HG03135 (cell line): Measurements from ENCODE around the gene HIPK2.

ENCODE experiments used
- ATAC-seq: cut with Tn5 transposase; IDR thresholded peaks from one replicate; pipeline ENCODE4 v1.9.1; 2021; ENCODE audit warnings: mild to moderate bottlenecking, moderate library complexity; ENCODE audit not compliant: unreplicated experiment

Gene HIPK2

GRCh38 chr7:139718141-139718540 is 59.7 kb downstream of the HIPK2 start:
- no peak for ATAC-seq

- ATAC-seq = no peak
Observed at GRCh38 chr7:139716156-139716942, 61.4 kb downstream of the HIPK2 start.

GRCh38 chr7:139715194-139715815 is 62.5 kb downstream of the HIPK2 start:
- no peak for ATAC-seq

- peak; percentile 95 for ATAC-seq
Observed at GRCh38 chr7:139714163-139714901, 63.5 kb downstream of the HIPK2 start.

GRCh38 chr7:139713526-139714162 is 64.2 kb downstream of the HIPK2 start:
- ATAC-seq = no peak

GRCh38 chr7:139713061-139713460 is 64.7 kb downstream of the HIPK2 start:
- no peak for ATAC-seq

GRCh38 chr7:139711991-139712743 is 65.6 kb downstream of the HIPK2 start:
- ATAC-seq = no peak

- no peak for ATAC-seq
Observed at GRCh38 chr7:139710036-139710435, 67.8 kb downstream of the HIPK2 start.

- ATAC-seq = no peak
Observed at GRCh38 chr7:139709485-139709884, 68.3 kb downstream of the HIPK2 start.

GRCh38 chr7:139708541-139708940 is 69.3 kb downstream of the HIPK2 start:
- peak; percentile 87 for ATAC-seq

GRCh38 chr7:139706837-139707236 is 71.0 kb downstream of the HIPK2 start:
- no peak for ATAC-seq

GRCh38 chr7:139704308-139704879 is 73.4 kb downstream of the HIPK2 start:
- ATAC-seq = no peak

GRCh38 chr7:139703487-139704307 is 74.1 kb downstream of the HIPK2 start:
- ATAC-seq = no peak

GRCh38 chr7:139702811-139703486 is 74.8 kb downstream of the HIPK2 start:
- ATAC-seq = peak; percentile 75

- no peak for ATAC-seq
Observed at GRCh38 chr7:139702313-139702731, 75.5 kb downstream of the HIPK2 start.

- ATAC-seq = no peak
Observed at GRCh38 chr7:139701908-139702307, 75.9 kb downstream of the HIPK2 start.

GRCh38 chr7:139700505-139701235 is 77.1 kb downstream of the HIPK2 start:
- no peak for ATAC-seq
